ENCODE data around the gene MCM7. TPM values are rescaled to one million over a fixed set of nuclear protein-coding genes. Genes with fewer than 3 reads are reported as not detected.
"Not testable (repeated sequence)": the region's sequence is repeated elsewhere in the genome, so short reads cannot be mapped to it uniquely, and the experiment has no call there.

MCM7 gene
- 10 to 100 TPM; 46.4 to 66.8 TPM for polyA plus RNA-seq

DNA sequence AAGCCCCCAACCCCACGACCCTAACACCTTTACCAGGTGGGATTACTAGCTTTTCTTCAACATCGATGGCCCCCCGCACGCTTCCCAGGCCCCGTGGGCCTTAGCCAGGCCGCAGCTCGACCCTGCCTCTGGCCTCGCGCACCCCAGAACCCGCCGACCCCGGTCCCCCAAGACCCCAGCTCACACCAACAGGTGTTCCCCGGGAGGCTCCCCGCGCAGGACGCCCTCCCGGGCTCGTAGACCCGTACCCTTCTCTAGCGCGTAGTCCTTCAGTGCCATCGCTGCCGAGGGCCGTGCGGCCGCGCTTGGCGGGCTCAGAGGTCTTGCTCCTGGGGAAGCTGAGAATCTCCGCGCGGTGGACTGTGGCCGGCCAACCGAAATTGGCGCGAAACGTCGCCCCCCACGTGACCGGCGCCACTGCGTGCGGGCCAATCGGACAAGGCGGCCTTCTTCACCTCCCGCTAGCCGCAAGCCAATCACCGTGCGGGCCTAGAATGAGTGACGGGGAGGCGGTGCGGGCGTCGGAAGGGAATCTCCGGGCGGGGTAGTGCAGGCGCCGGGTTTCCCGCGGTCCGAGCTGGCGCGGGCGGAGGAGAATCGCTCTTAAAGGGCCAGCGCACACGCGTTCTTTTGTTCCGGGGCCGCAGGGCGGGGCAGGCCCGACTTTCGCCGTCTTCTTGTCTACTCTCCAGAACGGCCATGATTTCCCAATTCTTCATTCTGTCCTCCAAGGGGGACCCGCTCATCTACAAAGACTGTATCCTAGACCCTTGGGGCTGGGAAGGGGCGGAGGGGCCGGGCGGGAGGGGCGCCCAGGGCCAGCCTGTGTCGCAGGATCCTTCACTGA is at the start of gene MCM7, which contains the start of gene AP4M1:
Gene MCM7 (minus strand): TSS at position 382 of the 847 bp plus-strand sequence. CDS start 103 bp downstream, at position 279.
Gene AP4M1 (plus strand): TSS at position 628 of the 847 bp plus-strand sequence. CDS start 72 bp downstream, at position 700.
- H3K27ac ChIP-seq (ENCODE audit: low read depth in 2 of 2, low read length in 1 of 2) = peak within 1 kb of the TSS; percentile 96 to 97
- no peaks in the 10 kb centered on the region for H3K27me3 ChIP-seq (ENCODE audit: control insufficient read depth in 1 of 2, insufficient read depth in 2 of 2, low read length in 2 of 2)
- H3K4me1 ChIP-seq (ENCODE audit: control insufficient read depth in 2 of 2, insufficient read depth in 2 of 2, low read length in 1 of 2) = peaks cover 0 to 14% of the 10 kb centered on the region in 2 donors
- WGBS, 2 donors = 1% methylated on average over 79 to 80 of the region's 80 CpGs
- H3K36me3 ChIP-seq (ENCODE audit: control insufficient read depth in 2 of 2, insufficient read depth in 2 of 2, low read length in 1 of 2) = peaks cover 9 to 33% of the 10 kb centered on the region in 2 donors
- H3K4me3 ChIP-seq (ENCODE audit: low read depth in 1 of 2, low read length in 2 of 2) = peak within 1 kb of the TSS; percentile 70 to 85
- no peaks in the 10 kb centered on the region for H3K9me3 ChIP-seq (ENCODE audit: control insufficient read depth in 2 of 2, insufficient read depth in 1 of 2, low read depth in 1 of 2, low read length in 1 of 2)

DNA sequence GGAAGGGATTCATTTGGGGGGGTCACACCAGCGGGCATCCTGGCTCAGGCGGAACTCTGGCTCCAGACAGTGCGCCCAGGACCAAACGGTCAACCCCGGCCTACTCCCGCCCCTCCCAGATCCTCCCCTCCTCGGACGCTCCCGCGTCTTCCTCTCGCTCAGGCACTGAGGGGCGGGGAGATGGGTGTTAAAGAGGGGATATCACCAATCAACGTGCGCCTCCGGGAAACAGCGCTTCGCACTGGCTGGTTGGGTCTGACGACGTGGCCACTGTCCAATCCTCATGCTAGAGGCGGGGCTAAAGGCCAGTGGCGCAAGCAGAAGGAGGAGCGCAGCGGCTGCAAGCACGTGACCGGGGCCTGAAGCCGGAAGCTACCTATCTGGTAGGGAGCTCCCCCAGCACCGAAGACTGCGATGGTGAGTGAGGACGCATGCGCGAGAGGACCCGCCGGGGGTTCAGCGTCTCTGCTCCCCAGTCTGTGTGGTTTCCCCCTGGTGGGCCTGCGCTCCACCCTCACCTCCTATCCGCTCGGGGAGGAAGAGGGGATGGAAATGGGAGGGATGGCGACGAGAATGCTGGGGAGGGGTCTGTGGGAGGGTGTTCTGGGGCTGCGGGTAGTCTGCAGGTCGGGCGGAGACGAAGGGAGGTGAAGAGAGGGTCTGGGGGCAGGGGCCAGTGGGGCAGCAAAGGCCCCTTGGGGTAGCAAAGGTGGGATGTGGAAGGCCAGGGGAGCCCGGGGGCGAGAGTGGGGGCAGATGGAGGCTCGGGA is 47.5 kb upstream of the MCM7 start, which contains the start of gene LAMTOR4:
Gene LAMTOR4 (plus strand): TSS at position 360 of the 770 bp plus-strand sequence. CDS start 55 bp downstream, at position 415.
- Histone ChIP-seq H3K4me3 (ENCODE audit: low read depth in 1 of 2, low read length in 2 of 2) (peak within 1 kb of the TSS; percentile 92 to 97), H3K36me3 (ENCODE audit: control insufficient read depth in 2 of 2, insufficient read depth in 2 of 2, low read length in 1 of 2) (peaks cover 4 to 7% of the 10 kb centered on the region in 2 donors), H3K27me3 (ENCODE audit: control insufficient read depth in 1 of 2, insufficient read depth in 2 of 2, low read length in 2 of 2) (no peaks in the 10 kb centered on the region), H3K9me3 (ENCODE audit: control insufficient read depth in 2 of 2, insufficient read depth in 1 of 2, low read depth in 1 of 2, low read length in 1 of 2) (no peaks in the 10 kb centered on the region), H3K27ac (ENCODE audit: low read depth in 2 of 2, low read length in 1 of 2) (peak within 1 kb of the TSS; percentile 84 to 89), H3K4me1 (ENCODE audit: control insufficient read depth in 2 of 2, insufficient read depth in 2 of 2, low read length in 1 of 2) (peaks cover 0 to 2% of the 10 kb centered on the region in 2 donors)
- 0 to 1% methylated on average over 46 of the region's 46 CpGs for WGBS, 2 donors

DNA sequence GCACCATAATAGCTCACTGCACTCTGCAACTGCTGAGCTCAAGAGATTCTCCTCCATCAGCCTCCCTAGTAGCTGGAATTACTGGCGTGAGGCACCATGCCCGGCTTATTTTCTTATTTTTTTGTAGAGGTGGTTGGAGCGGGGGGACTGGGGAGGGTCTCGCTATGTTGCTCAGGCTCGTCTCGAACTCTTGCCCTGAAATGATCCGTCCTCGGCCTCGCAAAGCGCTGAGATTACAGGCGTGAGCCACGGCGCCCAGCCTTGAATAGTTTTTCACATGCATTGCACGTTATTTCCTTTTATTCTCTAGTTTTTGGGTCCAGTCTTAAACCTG is 47.0 kb upstream of the MCM7 start:
- Histone ChIP-seq H3K27me3 (ENCODE audit: control insufficient read depth in 1 of 2, insufficient read depth in 2 of 2, low read length in 2 of 2) (no peaks in the 10 kb centered on the region), H3K36me3 (ENCODE audit: control insufficient read depth in 2 of 2, insufficient read depth in 2 of 2, low read length in 1 of 2) (peaks cover 2% of the 10 kb centered on the region in 2 donors), H3K27ac (ENCODE audit: low read depth in 2 of 2, low read length in 1 of 2) (peak overlapping the region; percentile 79 to 84), H3K4me1 (ENCODE audit: control insufficient read depth in 2 of 2, insufficient read depth in 2 of 2, low read length in 1 of 2) (peaks cover 0 to 2% of the 10 kb centered on the region in 2 donors), H3K9me3 (ENCODE audit: control insufficient read depth in 2 of 2, insufficient read depth in 1 of 2, low read depth in 1 of 2, low read length in 1 of 2) (no peaks in the 10 kb centered on the region), H3K4me3 (ENCODE audit: low read depth in 1 of 2, low read length in 2 of 2) (peak overlapping the region; percentile 31 to 92)
- WGBS, 2 donors = 10 to 11% methylated on average over 14 of the region's 14 CpGs

DNA sequence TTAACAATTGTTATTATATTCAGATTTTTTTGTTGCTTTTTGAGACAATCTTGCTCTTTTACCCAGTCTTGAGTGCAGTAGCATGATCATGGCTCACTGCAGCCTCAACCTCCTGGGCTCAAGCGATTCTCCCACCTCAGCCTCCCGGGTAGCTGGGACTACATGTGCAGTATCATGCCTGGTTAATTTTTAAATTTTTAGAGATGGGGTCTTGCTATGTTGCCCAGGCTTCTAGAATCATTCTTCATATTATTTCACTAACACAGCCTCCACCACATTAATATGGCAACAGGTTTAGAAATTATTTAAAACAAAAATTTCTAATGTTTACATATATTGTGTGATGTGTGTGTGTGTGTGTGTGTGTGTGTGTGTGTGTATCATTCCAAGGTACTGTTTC is 46.1 kb upstream of the MCM7 start:
- no peaks in the 10 kb centered on the region for H3K9me3 ChIP-seq (ENCODE audit: control insufficient read depth in 2 of 2, insufficient read depth in 1 of 2, low read depth in 1 of 2, low read length in 1 of 2)
- H3K36me3 ChIP-seq (ENCODE audit: control insufficient read depth in 2 of 2, insufficient read depth in 2 of 2, low read length in 1 of 2) = no peaks in the 10 kb centered on the region
- WGBS, 2 donors = 93 to 98% methylated on average over 2 of the region's 2 CpGs
- H3K4me1 ChIP-seq (ENCODE audit: control insufficient read depth in 2 of 2, insufficient read depth in 2 of 2, low read length in 1 of 2) = peaks cover 0 to 2% of the 10 kb centered on the region in 2 donors
- no peak overlapping the region for H3K27ac ChIP-seq (ENCODE audit: low read depth in 2 of 2, low read length in 1 of 2)
- H3K27me3 ChIP-seq (ENCODE audit: control insufficient read depth in 1 of 2, insufficient read depth in 2 of 2, low read length in 2 of 2) = no peaks in the 10 kb centered on the region
- no peak overlapping the region for H3K4me3 ChIP-seq (ENCODE audit: low read depth in 1 of 2, low read length in 2 of 2)

DNA sequence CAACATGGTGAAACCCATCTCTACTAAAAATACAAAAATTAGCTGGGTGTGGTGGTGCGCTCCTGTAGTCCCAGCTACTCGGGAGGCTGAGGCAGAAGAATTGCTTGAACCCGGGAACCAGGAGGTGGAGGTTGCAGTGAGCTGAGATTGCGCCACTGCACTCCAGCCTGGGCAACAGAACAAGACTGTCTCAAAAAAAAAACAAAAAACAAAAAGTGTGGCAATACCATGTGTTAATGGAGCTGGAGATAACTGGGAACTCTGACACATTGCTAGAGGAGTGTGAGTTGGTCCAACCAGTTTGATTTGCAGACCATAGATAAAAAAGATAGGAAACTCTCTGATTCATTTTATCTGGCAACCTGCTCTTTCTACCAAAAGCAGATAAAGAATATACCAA is 45.2 kb upstream of the MCM7 start:
- H3K36me3 ChIP-seq (ENCODE audit: control insufficient read depth in 2 of 2, insufficient read depth in 2 of 2, low read length in 1 of 2); H3K4me3 ChIP-seq (ENCODE audit: low read depth in 1 of 2, low read length in 2 of 2); H3K4me1 ChIP-seq (ENCODE audit: control insufficient read depth in 2 of 2, insufficient read depth in 2 of 2, low read length in 1 of 2); H3K27ac ChIP-seq (ENCODE audit: low read depth in 2 of 2, low read length in 1 of 2); H3K27me3 ChIP-seq (ENCODE audit: control insufficient read depth in 1 of 2, insufficient read depth in 2 of 2, low read length in 2 of 2); H3K9me3 ChIP-seq (ENCODE audit: control insufficient read depth in 2 of 2, insufficient read depth in 1 of 2, low read depth in 1 of 2, low read length in 1 of 2): not testable (repeated sequence)
- WGBS, 2 donors = 88 to 90% methylated on average over 4 of the region's 4 CpGs

DNA sequence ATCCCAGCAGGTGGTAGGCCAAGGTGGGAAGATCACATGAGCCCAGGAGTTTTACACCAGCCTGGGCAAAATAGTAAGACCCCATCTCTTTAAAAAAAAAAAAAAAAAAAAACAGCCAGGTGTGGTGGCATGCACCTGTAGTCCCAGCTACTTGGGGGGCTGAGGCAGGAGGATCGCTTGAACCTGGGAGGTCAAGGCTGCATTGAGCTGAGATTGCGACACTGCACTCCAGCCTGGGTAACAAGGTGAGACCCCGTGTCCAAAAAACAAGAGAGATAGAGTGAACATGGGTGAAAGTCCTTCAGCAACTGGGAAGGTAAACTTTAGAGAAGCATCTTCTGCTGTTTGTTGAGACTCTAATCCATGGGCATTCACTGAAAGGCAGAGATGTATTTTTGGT is 41.3 kb upstream of the MCM7 start:
- WGBS, 2 donors = 90 to 97% methylated on average over 3 of the region's 3 CpGs
- no peak overlapping the region for H3K4me3 ChIP-seq (ENCODE audit: low read depth in 1 of 2, low read length in 2 of 2)
- H3K9me3 ChIP-seq (ENCODE audit: control insufficient read depth in 2 of 2, insufficient read depth in 1 of 2, low read depth in 1 of 2, low read length in 1 of 2) = no peaks in the 10 kb centered on the region
- no peak overlapping the region for H3K27ac ChIP-seq (ENCODE audit: low read depth in 2 of 2, low read length in 1 of 2)
- H3K27me3 ChIP-seq (ENCODE audit: control insufficient read depth in 1 of 2, insufficient read depth in 2 of 2, low read length in 2 of 2) = no peaks in the 10 kb centered on the region
- H3K36me3 ChIP-seq (ENCODE audit: control insufficient read depth in 2 of 2, insufficient read depth in 2 of 2, low read length in 1 of 2) = no peaks in the 10 kb centered on the region
- no peaks in the 10 kb centered on the region for H3K4me1 ChIP-seq (ENCODE audit: control insufficient read depth in 2 of 2, insufficient read depth in 2 of 2, low read length in 1 of 2)

DNA sequence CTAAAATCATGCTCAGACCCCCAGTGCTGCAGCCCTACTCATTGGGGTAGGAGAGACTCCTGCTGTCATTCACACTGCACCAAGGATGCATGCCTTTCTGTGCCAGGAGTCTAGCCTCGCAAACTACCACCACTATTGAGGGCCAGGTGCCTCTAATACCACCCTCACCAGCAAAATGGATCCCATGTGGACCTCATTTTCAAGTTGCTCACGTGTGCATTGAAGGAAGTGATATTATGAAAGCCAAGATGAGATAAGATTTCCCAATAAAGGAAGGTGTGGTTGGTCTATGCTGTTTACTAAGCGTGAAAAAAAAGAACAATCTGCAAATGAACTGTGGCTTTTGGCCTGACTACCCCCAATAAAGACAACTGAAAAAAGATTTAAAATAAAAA is 40.4 kb upstream of the MCM7 start:
- Histone ChIP-seq H3K36me3 (ENCODE audit: control insufficient read depth in 2 of 2, insufficient read depth in 2 of 2, low read length in 1 of 2) (no peaks in the 10 kb centered on the region), H3K27me3 (ENCODE audit: control insufficient read depth in 1 of 2, insufficient read depth in 2 of 2, low read length in 2 of 2) (no peaks in the 10 kb centered on the region), H3K4me1 (ENCODE audit: control insufficient read depth in 2 of 2, insufficient read depth in 2 of 2, low read length in 1 of 2) (no peaks in the 10 kb centered on the region), H3K9me3 (ENCODE audit: control insufficient read depth in 2 of 2, insufficient read depth in 1 of 2, low read depth in 1 of 2, low read length in 1 of 2) (no peaks in the 10 kb centered on the region), H3K27ac (ENCODE audit: low read depth in 2 of 2, low read length in 1 of 2) (no peak overlapping the region), H3K4me3 (ENCODE audit: low read depth in 1 of 2, low read length in 2 of 2) (no peak overlapping the region)
- WGBS, 2 donors = 64 to 65% methylated on average over 3 of the region's 3 CpGs

DNA sequence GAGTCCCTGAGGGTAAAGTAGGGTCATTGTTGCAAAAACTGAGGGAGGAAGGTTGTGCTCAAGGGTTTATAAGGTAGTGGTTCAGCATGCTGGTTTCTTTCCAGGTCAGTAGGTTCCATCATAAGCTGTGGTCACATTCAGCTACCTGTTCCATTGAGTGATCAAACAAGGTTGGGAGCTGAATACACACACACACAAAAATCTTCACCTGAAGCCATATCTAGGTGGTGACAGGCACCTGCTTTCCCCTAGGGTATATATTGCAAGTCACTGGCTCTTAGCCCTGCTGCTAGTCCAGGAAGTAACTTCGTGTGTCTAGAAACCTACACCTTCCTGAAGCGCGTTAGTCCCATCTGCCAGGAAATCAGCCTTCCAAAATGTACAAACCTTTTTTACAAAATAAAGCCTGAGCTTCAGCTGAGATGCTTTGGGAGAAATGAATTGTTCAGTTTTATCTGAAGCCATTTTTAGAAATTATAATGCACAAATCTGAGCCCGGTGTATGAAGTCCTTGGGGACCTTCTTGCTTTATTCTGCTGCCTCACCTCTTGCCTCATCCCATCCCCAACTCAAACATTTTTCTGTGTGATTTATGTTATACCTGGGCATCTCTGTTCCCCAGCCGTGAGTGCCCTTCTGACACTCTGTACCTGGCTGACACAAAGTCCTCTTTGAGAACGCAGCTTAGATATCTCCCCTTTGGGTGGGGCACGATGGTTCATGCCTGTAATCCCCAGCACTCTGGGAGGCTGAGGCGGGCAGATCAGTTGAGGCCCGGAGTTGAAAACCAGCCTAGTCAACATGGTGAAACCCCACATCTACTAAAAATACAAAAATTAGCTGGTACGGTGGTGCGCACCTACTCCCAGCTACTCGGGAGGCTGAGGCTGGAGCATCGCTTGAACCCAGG is 36.9 kb upstream of the MCM7 start:
- H3K9me3 ChIP-seq (ENCODE audit: control insufficient read depth in 2 of 2, insufficient read depth in 1 of 2, low read depth in 1 of 2, low read length in 1 of 2) = no peaks in the 10 kb centered on the region
- H3K36me3 ChIP-seq (ENCODE audit: control insufficient read depth in 2 of 2, insufficient read depth in 2 of 2, low read length in 1 of 2) = no peaks in the 10 kb centered on the region
- 69 to 71% methylated on average over 13 of the region's 13 CpGs for WGBS, 2 donors
- H3K27ac ChIP-seq (ENCODE audit: low read depth in 2 of 2, low read length in 1 of 2) = no peak overlapping the region
- H3K27me3 ChIP-seq (ENCODE audit: control insufficient read depth in 1 of 2, insufficient read depth in 2 of 2, low read length in 2 of 2) = no peaks in the 10 kb centered on the region
- H3K4me3 ChIP-seq (ENCODE audit: low read depth in 1 of 2, low read length in 2 of 2) = no peak overlapping the region
- no peaks in the 10 kb centered on the region for H3K4me1 ChIP-seq (ENCODE audit: control insufficient read depth in 2 of 2, insufficient read depth in 2 of 2, low read length in 1 of 2)

DNA sequence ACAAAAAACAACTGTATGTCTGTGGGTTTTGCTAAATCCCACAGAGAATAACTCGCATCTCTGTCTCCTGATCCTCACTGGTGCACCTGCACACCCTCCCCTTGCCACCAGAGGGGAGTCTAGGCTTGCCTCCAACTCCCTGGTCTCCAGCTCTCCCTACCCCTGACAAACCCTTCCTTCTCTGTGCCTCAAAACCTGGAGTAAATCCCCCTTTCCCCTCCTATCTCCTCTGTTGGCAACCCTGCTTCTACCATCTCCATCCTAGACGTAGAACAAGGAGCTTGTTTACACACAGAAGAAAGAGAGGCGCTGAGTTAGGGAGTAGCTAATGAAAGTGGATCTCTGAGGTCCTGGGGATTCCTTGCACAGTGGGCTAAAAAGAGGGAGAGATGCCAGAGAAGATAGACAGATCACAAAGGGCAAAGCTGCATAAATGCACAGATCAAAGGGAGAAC is 31.5 kb upstream of the MCM7 start:
- Histone ChIP-seq H3K27me3 (ENCODE audit: control insufficient read depth in 1 of 2, insufficient read depth in 2 of 2, low read length in 2 of 2) (no peaks in the 10 kb centered on the region), H3K36me3 (ENCODE audit: control insufficient read depth in 2 of 2, insufficient read depth in 2 of 2, low read length in 1 of 2) (no peaks in the 10 kb centered on the region), H3K27ac (ENCODE audit: low read depth in 2 of 2, low read length in 1 of 2) (no peak overlapping the region), H3K4me1 (ENCODE audit: control insufficient read depth in 2 of 2, insufficient read depth in 2 of 2, low read length in 1 of 2) (peaks cover 0 to 4% of the 10 kb centered on the region in 2 donors), H3K4me3 (ENCODE audit: low read depth in 1 of 2, low read length in 2 of 2) (no peak overlapping the region), H3K9me3 (ENCODE audit: control insufficient read depth in 2 of 2, insufficient read depth in 1 of 2, low read depth in 1 of 2, low read length in 1 of 2) (no peaks in the 10 kb centered on the region)
- WGBS, 2 donors = 29 to 32% methylated on average over 3 of the region's 3 CpGs
